Suppressor macrophage treated with lipopolysaccharide for 1 hour (primary cell): Measurements from ENCODE around the gene MCAM.
A peak's percentile ranks its signal among the peaks of the same experiment; 100 is the strongest.

ENCODE experiments used
- DNase-seq, 3 donors: peaks; one replicate each; pipeline ENCODE4 v3.0.0-alpha.2; 2020 to 2022

MCAM gene, protein sequence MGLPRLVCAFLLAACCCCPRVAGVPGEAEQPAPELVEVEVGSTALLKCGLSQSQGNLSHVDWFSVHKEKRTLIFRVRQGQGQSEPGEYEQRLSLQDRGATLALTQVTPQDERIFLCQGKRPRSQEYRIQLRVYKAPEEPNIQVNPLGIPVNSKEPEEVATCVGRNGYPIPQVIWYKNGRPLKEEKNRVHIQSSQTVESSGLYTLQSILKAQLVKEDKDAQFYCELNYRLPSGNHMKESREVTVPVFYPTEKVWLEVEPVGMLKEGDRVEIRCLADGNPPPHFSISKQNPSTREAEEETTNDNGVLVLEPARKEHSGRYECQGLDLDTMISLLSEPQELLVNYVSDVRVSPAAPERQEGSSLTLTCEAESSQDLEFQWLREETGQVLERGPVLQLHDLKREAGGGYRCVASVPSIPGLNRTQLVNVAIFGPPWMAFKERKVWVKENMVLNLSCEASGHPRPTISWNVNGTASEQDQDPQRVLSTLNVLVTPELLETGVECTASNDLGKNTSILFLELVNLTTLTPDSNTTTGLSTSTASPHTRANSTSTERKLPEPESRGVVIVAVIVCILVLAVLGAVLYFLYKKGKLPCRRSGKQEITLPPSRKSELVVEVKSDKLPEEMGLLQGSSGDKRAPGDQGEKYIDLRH

DNA sequence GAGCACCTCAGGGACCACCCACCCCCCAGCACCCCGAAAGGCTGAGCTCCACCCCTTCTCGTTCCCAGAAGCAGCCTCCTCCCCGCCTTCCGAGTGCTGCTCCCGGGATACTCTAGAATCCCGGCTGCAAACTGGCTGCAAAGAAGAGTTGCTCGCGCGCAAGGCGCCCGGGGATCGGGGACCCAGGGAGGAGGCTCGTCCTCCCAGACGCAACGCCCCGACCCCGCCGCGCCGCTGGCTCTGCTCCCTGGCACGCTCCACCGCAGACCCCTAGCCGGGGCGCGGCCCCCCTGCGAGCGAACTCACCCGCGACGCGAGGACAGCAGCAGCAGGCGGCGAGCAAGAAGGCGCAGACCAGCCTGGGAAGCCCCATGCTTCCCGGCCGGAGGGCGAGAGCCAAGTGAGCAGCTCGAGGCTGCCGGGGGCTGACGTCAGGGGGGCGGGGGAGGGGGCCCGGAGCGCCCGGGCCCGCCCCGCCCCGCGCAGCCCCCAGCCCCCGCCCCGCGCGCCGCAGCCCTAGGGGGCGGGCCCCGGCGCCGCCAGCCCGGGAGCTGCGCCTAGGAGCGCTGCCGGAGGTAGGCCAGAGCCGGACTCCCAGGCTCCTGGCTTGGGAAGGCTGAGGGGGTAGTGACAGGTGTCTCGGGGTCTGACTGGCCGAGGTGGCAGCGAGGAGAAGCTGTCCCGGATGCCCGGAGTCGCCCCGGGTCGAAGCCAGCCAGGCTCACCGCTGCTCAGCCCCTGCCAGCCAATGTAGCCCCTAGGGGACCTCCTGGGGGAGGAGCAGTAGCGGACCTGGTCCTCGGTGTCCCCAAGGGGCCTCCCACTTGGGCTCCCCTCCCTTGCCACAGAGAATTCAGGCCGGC lies at the start of gene MCAM:
TSS of gene MCAM (minus strand) at position 402 of the 863 bp plus-strand sequence. CDS start at position 373, 29 bp downstream.
- peak in 2 of 3 donors; percentile 39 to 59 for DNase-seq

DNA sequence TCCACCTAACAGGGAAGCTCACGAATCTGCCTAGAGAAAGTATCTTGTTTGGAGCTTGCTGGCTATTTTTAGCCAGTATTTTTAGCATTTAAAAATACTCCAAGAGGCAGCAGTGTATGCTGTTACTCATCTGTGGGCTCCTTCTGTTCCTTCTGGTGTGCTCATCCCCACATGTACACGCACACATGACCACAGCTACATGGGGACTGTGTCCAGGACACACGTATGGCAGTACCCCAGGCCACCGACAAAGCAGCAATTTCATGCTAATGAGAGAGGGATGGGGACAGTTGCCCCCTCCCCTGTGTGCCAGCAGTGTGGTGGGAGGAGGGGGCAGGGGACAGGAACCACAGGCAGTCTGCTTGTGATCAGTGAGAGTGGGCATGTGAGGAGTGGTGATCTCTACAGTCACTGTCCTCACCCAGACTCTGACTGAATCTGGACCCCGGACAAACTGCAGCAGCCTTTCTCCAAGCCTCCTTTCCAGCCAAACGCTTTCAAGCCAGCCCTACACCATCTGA lies 48.2 kb upstream of the MCAM start:
- DNase-seq, result peak; percentile 48 to 64 (median 58)

DNA sequence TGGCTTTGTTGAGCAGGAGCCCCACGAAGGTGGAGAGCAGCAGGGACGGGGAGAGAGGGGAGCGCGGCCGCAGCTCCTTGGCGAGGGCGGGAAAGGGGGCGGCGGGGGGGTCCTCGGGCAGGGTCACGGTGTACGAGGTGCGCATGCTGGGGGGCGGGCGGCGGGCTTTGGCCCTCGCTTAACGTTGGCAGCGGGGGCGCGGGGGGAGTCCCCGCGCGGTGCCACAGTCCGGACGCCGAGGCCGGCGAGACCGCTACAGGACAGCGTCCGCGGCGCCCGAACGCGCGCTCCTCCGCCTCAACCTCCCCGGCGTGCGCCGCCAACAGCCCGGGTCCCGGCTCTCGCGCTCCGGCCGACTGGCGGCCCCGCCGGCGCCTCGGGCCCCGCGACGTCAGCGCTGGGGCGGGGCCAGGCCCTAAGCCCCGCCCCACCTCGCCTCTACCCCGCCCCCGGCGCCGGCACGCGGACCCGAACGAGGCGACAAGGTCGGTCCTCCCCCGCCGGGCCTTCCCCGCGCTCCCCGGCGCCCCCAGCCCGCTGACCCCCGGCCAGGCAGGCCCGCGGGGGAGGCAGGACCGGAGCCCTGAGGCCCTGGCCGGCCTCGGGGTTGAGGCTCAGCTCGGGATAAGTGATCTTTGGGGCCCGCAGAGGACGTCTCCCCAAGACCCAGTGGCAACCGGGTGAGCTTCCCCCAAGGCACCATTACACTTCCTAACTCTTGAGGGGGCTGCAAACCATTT lies 47.1 kb upstream of the MCAM start:
- peak; percentile 73 to 93 (median 84) for DNase-seq

DNA sequence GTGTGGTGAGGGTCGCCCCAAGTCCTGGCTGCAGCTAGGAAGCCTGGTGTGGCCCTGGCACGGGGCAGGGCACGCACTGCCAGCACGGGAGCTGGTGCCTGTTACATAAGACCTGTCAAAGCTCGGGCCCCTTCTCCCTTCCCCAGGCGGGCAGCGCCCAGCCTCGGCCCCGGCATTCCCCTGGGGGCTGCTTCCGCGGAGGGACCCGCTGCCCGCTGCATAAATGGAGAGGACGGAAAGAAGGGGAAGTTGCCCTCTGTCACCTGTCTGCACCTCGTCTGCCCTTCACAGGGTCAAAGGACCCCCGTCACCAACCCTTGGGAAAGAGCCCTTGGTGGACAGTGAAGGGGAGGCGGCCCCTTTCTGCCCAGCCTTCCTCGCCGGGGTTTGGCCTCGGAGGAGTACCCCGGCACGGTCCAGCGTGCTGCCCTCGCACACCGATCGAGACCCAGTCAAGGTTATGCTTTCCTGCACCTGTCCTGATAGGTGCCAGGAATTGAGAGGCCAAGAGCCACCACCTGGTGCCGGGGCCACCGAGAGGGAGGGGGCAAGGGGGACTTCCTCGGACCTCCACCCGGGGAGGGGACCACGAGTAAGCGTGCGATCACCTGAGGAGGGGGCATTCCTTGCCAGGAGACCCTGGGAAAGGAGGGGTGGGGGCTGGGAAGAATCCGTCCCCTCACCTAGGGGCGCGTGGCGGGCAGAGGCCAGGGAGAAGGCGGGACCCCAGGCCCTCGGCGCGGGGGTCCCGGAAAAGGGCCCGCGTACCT lies 46.3 kb upstream of the MCAM start:
- no peak for DNase-seq

DNA sequence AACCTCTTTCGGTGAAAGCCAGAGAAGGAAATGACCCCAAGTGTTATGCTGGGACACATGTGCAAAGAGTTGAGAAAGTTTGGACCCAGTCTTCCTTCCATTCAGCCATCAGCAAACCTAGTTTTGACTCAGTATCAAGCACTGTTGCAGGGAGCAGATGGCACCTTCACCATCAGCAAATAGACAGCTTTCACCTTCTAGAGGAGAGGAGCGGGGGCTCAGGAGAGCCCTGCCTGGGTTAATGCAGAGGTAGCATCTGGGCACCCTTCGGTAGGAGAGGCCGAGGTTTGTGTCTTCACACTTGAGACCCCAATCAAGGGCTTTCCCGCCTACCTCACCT lies 45.8 kb upstream of the MCAM start:
- DNase-seq, result no peak

DNA sequence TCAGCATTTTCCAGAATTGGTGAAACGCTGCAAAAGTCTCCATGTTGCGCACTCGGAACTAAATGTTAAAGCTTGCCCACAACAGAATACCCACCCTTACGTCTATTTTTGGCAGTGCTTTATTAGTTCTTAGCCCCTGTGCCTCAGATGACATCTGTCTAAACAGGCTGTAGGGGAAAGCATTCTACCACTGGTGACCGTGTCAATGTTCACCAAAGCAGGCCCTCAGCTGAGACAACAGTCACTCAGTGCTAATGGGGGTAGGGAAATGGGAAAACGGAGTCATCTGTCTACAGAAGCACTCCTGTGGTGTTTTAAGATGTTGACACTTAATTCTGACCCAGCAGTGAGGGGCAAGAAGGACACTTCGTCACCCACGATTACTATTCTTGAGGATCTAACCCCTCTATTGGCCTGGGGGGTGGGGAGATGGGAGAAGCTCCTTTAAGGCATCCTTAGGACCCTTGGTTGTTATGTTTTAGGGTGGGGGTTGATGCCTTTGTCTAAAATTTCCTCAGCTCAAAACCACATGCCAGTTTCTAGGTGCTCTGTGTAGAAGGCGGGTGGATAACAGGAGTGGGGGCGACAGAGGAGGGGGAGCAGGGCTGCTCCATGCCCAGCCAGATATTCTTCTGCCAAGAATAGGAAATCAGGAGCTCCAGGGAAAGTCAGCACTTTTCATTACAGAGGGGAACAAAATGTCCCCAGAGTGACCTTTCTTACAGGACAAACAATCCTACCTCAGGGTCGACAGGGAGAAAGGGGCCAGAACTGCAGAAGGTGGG lies 45.2 kb upstream of the MCAM start:
- DNase-seq, result peak; percentile 44 to 61 (median 53)

DNA sequence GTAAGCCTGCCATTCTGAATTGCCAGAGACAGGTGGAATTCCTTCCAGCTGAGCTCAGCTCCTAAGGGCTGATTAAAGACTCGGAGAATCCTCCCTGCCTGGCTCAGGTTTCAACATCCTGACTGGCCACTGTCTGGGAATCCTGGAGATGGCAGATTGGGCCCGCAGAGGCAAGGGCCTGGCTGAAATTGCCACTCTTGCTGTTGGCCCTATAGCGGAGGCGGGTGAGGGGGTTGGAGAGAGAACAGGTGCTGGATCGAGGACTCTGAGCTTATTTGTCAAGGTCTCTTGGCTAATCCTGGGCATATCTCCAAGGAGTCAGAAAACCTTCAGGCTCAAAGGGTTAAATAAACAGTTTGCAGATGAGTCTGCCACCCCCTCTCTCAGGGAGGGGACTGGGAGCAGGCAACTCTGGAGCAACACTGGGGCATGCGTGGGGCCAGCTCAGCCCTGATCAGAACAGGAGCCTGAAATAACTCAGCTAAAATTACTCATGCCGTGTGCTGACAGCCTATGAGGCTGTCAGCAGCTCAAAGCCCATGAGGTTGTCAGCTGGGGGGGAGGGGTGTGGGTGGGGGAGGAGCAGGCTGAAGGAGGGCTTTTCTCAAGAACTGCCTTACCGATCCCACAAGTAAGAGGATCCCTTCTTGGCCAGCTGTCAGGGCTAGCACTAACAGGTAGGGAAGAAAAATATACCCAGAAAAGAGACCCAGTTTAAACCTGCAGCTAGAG lies 44.3 kb upstream of the MCAM start:
- peak; percentile 85 to 90 (median 87) for DNase-seq

DNA sequence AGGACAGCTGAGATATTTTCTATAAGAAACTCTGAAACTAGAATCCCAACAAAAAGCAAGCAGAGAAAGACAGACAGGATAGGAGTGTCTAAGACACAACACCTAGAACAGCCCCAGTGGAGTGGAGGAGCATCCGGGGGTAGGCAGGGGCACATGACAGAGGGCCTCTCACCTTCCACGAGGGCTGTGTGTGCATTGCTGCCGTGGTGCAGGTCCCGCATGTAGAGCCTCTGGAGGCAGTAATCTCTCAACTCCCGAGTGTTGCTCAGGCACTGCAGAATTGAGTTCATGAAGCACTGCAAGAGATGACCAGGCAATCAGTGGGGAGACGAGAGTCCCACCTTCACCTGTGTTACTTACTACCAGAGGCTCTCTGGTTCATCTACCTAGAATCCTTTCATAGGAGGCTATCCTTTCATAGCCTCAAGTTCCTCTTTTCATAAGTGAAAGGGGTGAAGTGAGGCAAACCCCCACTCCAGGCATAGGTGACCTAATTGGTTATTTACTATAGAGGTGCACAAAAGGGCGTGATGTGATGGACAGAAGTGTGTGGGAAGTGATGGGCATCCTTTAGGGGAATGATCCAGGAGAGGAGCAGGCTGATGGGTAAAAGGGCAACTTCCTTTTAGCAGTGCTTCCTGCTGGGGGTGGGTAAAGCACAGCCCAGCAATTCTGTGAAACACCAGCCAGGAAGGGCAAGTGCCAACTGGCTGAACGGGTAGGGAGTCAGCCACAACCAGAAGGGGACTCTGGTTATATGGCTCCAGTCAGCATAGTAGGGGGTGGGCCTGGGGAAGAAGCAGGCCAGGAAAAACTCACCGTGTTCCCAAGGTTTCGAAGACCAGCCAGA lies 42.7 kb upstream of the MCAM start:
- DNase-seq, result peak; percentile 71 to 73 (median 72)

DNA sequence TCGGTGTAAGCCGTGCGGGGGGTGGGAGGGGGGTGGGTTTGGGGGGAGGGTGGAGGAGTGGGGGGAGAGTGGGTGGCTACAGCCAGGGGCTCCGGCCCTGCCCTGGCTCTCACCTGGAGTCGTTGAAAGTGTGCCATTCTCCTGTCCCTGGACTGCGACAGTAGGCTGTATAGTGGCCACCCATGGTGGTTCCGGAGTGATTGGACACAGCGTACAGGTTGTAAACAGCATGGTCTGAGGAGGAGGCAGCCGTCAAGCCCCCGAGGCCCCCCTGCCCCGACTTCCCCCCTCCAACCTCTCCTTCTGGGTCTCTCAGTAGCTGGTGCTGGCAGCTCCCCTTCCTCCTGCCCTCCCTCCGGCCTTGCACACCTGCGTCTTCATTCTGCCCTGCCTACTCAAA lies 40.1 kb upstream of the MCAM start:
- no peak for DNase-seq

DNA sequence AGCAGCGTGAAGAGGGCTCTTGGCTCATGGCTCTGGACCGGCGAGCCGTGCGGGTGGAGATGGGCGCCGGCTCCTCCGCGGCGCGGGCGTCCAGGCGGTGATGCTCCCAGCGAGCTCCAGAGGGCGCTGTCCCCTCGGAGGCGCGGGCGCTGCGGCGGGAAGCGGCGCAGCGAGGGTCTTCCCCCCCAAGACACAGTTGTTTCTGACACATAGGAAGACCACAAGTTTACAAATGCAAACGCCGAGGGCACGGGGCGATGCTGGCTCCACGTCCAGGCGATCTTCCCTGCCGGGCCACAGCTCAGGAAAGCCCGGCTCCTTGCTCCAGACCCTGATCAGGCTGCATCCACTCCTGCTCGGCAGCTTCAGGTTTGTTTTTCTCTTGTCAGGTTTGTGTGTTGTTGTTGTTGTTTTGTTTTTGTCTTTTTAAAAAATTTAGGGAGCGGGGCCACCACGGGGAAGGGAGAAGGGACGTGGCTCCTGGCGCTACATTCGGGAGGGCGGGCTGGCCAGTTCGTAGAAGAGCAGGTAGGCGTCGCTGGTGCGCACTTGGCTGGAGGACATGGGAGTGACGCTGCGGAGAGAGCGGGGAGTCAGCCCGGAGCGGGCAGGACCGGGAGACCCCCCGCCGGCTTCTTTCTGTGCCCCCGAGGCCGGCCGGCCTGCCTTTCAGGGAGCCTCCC lies 39.6 kb upstream of the MCAM start:
- peak; percentile 77 to 89 (median 83) for DNase-seq

DNA sequence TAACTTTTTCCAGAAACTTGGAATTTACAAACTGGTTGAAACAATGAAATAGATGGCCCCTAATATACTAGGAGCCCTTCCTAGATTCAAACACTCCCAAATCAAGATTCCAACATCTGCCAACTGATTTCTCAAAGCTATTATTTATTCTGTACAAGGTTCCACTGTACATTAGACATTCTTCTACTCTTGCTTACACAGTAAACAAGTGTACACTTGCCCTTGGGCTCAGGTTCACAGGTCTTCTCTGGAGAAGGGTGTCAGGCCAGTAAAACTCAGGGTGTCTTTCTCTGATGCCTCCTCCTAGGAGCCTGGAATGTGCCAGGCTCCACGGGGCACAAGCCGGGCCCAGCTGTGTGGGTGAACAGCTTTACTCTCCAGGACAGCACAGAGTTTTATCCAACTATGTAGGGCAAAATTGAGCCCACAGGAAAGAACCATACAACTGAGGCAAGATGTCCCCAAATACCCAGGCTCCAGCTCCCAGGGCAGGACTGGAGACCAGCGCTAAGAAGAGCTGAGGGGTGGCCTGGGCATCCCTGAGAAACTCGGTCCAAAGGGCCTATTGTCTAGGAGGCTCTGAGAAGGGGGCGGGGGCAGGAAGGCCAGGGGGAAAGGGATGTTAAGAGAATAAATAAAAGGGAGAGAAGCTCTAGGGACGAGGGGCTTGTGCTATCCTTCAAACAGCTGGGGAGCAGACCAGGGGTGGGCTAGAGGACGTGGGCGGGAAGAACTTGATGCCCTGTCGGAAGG lies 38.3 kb upstream of the MCAM start:
- DNase-seq, result no peak

DNA sequence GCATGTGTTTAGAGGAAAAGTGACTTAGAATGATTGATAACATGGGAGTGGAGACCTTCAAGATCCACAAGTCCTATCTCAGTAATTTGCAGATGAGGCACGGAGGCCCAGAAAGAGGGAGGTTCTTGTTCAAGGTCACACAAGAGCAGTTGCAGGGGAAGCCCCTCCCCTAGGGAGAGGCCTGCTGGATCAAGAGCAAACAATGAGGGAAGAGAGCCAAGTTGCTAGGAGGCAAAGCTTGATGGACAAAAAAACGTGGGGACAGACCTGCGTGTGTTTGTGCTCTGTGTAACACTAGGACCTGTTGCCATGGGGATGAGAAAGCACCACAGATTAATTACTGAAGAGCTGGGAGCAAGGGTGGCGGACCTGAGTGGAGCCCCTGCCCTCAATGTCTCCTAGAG lies 35.9 kb upstream of the MCAM start:
- no peak for DNase-seq

DNA sequence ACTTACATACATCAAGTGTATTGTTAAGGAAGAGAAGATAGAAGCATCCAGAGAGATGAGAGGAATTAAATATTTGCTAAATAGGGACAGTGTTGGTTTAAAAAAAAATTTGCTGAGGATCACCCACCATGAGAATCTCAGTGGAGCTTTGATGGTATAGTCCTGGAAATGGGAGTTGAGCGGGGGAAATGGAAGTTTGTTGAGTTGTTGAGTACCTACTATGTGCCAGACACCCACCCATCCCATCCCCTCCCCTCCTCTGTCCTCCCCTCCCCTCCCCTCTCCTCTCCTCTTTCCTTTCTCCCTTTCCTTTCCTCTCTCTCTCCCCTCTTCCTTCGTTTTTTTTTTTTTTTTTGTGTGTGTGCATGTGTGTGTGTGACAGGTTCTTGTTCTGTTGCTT lies 34.3 kb upstream of the MCAM start:
- no peak for DNase-seq

DNA sequence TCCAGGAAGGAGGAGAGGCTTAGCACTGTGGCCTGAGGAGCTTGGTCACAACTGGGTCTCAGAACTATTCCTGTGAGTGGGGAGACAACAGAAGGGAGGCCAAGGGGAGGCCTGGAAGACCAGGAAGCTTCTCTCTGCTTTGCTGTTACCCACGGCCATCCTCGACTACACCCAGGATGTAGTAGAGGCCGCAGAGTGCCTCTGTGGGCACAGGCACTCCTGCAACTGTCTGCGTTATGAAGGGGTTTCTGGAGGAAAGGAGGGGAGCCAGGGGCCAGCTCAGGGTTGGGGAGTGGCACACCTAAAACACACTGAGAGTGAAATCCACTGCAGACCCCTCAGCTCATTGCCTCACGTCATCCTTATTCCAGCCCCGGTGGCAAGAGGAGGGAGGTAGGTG lies 33.4 kb upstream of the MCAM start:
- DNase-seq, result no peak

DNA sequence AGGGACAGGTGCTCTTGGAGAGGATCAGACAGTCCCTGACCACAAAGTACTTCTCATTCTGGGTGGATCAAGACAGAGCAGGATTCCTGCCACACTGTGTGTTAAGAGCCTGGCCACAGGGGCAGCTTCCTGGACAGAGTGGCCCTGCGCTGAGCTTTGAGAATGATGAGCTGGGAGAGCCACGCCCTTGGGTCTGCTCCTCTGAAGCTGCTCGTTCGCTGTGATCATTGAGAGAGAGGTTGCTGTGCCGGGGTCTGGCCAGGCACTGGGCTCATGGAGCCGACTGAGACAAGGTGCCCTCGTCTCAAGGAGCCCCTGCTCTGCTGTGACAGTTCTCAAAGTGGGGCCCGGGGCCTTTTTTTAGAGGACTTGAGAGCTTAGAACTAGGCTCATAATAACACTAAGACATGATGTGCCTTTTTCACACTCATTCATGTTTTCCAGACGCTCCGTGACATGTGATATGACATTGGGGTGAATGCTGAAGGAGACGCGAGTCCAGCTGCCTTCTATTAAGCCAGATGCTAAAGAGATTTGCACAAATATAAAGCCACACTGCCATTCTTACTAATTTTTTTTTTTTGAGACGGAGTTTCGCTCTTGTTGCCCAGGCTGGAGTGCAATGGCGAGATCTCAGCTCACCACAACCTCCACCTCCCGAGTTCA lies 31.1 kb upstream of the MCAM start:
- DNase-seq, result no peak

DNA sequence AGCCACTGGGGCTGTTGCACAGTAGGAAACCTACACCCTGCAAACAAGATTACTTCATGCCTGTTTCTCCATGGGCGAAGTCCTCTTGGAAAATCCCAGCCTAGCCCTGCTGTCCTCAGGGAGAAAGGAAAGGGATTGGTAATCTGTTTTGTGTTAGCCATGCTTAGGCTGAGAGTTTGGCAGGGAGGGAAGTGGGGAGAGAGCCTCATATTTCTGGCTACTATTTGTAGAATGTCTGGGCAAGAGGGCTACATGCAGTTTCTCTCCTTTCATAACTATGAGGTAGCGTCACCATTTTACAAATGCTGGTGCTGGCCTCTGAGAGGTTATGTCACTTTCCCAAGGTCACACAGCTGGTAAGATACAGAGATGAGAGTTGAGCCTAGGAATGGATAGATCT lies 30.3 kb upstream of the MCAM start:
- DNase-seq, result no peak

DNA sequence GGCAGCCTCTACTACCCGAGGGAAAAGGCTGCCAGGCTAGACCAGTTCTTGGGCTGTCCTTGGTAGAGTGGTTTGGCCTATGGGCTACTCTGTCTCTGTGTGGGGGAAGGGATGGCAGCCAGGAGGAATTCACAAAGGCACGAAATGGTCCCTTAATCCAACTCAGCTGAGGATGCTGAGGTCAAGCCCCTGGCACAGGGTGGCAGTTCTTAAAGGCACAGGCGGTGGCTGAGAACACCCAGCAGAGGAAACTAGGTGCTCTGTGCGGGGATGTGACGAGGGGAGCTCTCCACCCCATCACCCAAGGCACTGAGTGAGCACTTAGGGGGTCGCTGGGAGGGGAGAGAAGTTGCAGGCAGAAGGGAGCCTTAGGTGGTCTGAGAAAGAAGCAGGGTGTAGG lies 29.7 kb upstream of the MCAM start, which contains the start of gene MFRP:
TSS of gene MFRP (minus strand) at position 101 of the 400 bp plus-strand sequence. CDS start 192 bp downstream, outside the sequence.
- DNase-seq, result no peak
